NCI-H187 treated with DMSO at 0.1 percent for 48 hours (cell line): ENCODE data around the gene RIPPLY1.

Source experiments
- DNase-seq: peaks from one replicate; lab custom pipeline; 2025; lab: John Stamatoyannopoulos, UW

RIPPLY1 gene, protein sequence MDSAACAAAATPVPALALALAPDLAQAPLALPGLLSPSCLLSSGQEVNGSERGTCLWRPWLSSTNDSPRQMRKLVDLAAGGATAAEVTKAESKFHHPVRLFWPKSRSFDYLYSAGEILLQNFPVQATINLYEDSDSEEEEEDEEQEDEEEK

DNA sequence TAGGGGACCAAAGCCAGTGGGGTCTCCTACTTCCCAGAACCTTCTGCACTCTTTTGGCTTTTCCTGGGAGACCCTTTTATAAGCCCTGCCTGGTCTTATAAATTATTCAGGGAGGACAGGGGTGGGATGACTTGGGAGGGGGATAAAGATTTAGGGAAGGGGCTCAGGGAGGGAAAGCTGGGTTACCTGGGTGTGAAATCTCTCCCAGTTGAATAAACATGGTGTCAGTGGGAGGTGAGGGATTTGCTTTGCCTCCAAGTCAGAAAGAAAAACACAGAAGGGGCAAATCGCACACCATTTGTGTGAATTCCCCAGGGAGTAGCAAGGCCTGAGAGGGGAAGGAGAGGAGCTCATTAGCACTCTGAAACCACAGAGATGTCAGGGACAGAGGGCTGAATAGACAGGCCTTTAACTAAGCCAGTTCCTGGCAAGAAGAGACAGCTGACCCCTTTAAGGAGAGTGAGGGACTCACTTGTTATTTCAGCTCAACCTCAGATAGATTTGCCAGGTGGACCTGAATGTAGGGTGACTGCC is at the start of gene RIPPLY1:
Gene RIPPLY1, minus strand, starts transcription at position 51 of the 534 bp plus-strand sequence. CDS start 54 bp downstream, outside the sequence.
- DNase-seq: no peak

GRCh38 chrX:106952538-106952937 is 49.4 kb upstream of the RIPPLY1 start:
- DNase-seq: no peak

GRCh38 chrX:106952089-106952488 is 48.9 kb upstream of the RIPPLY1 start:
- DNase-seq: no peak

DNA sequence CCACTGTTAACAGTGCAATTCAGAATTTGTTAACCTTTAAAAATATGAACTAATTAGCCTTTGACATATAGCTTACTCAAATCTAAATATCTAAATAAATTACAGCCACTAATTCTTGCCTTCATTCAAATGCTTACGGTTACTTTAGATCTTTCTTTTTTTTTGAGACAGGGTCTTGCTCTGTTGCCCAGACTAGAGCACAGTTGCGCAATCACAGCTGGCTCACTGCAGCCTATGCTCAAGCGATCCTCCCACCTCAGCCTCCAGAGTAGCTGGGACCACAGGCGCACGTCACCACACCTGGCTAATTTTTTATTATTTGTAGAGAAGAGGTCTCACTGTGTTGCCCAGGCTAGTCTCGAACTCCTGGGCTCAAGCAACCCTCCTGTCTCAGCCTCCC is 48.1 kb upstream of the RIPPLY1 start:
- DNase-seq: no peak

- no peak for DNase-seq
These were observed 47.2 kb upstream of the RIPPLY1 start for GRCh38 chrX:106950381-106950780.

DNA sequence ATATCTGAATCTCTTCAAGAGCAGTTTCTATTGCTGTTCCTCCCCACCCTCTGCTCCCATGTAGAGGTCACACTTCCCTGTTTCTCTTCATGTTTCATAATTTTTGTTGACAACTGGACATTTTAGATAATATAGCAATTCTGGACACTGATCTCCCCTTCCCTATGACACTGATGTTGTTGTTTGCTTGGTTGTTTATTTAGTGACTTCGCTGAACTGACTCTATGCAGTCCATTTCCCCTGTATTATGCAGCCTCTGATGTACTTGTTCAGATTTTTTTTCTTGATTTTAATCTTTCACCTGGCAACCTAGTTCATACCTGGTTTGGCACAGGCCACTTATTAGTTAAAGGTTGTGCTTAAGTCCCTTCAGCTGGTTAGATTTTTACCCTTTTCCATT is 46.2 kb upstream of the RIPPLY1 start:
- no peak for DNase-seq

DNA sequence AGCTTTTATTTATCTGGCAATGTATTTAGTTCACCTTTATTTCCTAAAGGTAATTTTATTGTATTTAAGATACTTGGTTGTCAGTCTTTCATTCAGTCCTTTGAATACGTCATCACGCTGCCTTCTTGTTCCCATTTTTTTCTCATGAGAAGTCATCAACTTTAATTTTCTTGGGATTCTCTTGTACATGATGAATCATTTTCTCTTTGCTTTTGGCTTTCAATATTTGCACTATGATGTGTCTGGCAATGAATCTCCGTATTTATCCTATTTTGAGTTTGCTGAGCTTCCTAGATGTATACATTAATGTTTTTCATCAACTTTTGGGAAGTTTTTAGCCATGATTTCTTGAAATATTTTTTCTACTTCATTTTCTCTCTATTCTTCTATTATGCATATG is 45.5 kb upstream of the RIPPLY1 start:
- no peak for DNase-seq

- no peak for DNase-seq
These were observed 43.3 kb upstream of the RIPPLY1 start for GRCh38 chrX:106946464-106946863.

DNA sequence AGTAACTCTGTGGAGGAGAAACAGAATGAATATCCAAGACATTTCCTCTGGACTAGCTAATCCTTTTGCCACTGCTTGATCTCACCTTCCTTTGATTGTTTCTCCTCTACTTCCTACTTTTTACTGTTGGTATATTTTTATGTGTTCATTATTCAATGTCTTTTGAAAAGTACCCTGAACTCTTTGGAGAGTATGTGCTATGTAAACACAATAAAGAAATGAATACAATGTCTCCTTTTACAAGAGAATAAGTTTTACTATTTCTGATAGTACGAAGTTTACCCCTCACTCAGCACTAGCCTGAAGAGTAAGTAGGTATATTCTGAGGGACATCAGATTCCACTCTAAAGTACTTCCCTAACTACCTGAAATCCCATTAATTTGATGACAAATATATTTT is 36.9 kb upstream of the RIPPLY1 start:
- no peak for DNase-seq

DNA sequence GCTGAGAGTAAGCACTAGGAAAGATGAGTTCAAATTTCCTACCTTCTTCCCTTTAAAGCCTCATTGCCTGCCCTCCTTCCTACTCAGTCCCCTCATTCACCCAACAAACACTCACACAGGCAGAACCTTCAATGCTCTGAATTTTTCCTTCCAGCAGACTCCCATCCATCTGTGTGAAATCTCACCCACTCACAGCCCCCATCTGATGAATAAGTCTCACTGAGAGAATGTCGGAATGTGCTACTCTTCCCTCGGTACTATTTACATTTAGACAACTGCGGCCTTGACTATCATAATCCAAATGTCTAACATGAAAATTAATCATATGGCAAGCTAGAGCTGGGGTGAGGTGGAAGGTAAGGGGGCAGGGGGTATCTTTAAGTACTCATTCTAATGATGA is 36.4 kb upstream of the RIPPLY1 start:
- no peak for DNase-seq

- no peak for DNase-seq
These were observed 33.1 kb upstream of the RIPPLY1 start for GRCh38 chrX:106936246-106936645.

DNA sequence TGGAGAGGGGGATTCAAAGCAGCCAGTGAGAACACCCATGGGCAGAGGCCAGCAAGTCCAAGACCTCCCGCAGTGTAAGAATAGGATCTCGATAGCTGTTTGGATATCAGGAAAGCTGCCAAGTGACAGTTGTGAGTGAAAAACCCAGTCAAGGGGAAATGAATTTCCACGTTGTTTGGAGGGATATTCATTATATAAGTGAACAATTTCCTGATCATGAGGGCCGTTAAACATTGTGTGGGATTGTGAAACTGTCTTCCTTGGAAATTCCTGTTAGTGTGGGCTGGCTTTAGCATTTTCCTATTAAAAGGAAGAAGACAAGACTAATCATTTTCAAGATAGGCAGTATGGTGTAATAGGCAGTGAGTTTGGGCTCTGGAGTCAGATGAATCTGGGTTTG is 32.0 kb upstream of the RIPPLY1 start:
- no peak for DNase-seq

DNA sequence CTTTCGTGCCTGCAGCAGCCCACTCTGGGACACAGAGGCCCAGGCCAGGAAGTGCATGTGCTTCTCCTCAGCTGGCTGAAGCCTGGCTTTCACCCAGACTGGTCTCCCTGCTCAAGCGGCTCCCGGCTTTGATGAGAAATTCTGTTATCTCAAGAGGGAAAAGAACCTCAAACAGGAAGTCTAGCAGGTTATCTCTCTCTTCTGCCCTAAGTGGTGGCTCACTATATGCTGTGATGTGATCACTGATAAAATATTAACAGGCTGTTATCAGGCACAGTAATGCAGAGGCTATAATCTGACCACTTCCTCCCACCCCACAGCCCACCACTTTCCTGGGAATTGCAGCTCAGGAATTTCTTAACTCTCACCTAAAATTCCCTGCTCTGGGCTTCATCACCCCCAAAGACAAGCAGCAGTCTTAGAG is 30.4 kb upstream of the RIPPLY1 start:
- DNase-seq: no peak

GRCh38 chrX:106932960-106933537 is 29.9 kb upstream of the RIPPLY1 start:
- no peak for DNase-seq

- DNase-seq: no peak
These were observed 29.4 kb upstream of the RIPPLY1 start for GRCh38 chrX:106932492-106932923.

DNA sequence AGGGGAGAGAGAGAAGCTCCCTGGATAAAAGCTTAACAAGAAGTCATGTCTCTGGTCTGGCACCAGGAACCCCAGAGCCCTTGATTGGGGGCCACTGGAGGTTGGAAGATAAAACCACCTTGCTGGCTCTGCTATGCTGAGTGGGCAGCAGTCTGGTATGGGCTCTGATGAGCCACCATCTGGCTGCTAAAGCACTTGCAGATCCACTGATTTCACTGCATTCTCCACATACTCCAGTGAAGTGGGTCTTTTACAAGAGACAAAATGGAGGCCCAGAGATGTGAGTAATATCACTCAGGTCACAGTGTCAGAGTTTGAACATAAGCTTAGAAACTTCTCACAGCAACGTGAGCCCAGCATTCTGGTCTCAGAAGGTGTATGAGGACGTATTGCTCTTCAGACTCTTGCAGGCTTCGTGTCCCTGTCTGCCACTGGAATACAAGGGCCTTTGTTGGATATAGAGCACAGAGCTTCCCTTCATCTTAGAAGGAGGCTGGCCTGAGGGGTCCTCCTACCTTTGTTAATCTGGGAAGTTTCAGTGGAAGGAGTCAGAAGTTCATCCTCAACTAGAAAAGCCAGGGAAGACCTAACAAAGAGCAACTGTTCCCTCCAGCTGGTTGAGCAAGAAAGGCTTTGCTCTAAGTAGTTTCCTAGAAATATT is 28.8 kb upstream of the RIPPLY1 start:
- DNase-seq: no peak

GRCh38 chrX:106928227-106928626 is 25.1 kb upstream of the RIPPLY1 start:
- no peak for DNase-seq

- DNase-seq: no peak
These were observed 24.6 kb upstream of the RIPPLY1 start for GRCh38 chrX:106927700-106928099.

- DNase-seq: no peak
These were observed 23.9 kb upstream of the RIPPLY1 start for GRCh38 chrX:106927023-106927422.

- DNase-seq: no peak
These were observed 18.5 kb upstream of the RIPPLY1 start for GRCh38 chrX:106921637-106922036.

- no peak for DNase-seq
These were observed 16.9 kb upstream of the RIPPLY1 start, which contains the start of gene CLDN2 for GRCh38 chrX:106919932-106920452. Gene CLDN2, plus strand, starts transcription at chrX:106920402. Its CDS starts 7,827 bp downstream, at chrX:106928229.

- no peak for DNase-seq
These were observed 14.8 kb upstream of the RIPPLY1 start for GRCh38 chrX:106917830-106918500.
